Loucy (cell line): ENCODE results near the gene GABRG3.

Experiments
- H2AFZ ChIP-seq: fragments of 200-600 bp; sonication (generic); 2 replicates; pipeline ENCODE4 v1.6.0; 2016; ENCODE audit warnings: antibody characterized with exemption, mild to moderate bottlenecking, low read length, moderate library complexity
- H3F3A ChIP-seq: fragments of 200-600 bp; 2 replicates; pipeline ENCODE4 v1.6.0; 2016; ENCODE audit warnings: antibody characterized with exemption, low read depth, mild to moderate bottlenecking
- H3K27me3 ChIP-seq: fragments of 200-600 bp; sonication (generic); 2 replicates; pipeline ENCODE4 v1.6.1; 2014; ENCODE audit warnings: low read length, mild to moderate bottlenecking; ENCODE audit not compliant: insufficient read depth, poor library complexity, severe bottlenecking
- H3K36me3 ChIP-seq: fragments of 200-600 bp; sonication (generic); 2 replicates; pipeline ENCODE4 v1.6.1; 2016; ENCODE audit warnings: low read length; ENCODE audit not compliant: insufficient read depth
- H3K4me1 ChIP-seq: fragments of 200-600 bp; sonication (generic); 2 replicates; pipeline ENCODE4 v1.5.1; 2014; ENCODE audit warnings: low read length, mild to moderate bottlenecking; ENCODE audit not compliant: insufficient read depth, poor library complexity, severe bottlenecking
- H3K4me2 ChIP-seq: fragments of 200-600 bp; sonication (generic); 2 replicates; pipeline ENCODE4 v1.6.0; 2014; ENCODE audit warnings: antibody characterized with exemption, low read length, low read depth, mild to moderate bottlenecking; ENCODE audit not compliant: poor library complexity, severe bottlenecking
- H3K4me3 ChIP-seq: fragments of 200-600 bp; sonication (generic); 2 replicates; pipeline ENCODE4 v1.5.1; 2014; ENCODE audit warnings: low read length, mild to moderate bottlenecking, mixed read lengths; ENCODE audit not compliant: poor library complexity, severe bottlenecking
- H3K79me2 ChIP-seq: fragments of 200-600 bp; sonication (generic); 2 replicates; pipeline ENCODE4 v1.6.1; 2014; ENCODE audit warnings: low read length; ENCODE audit not compliant: insufficient read depth
- H3K9ac ChIP-seq: fragments of 200-600 bp; sonication (generic); 2 replicates; pipeline ENCODE4 v1.6.0; 2014; ENCODE audit warnings: mild to moderate bottlenecking, low read depth, low read length, moderate library complexity; ENCODE audit not compliant: poor library complexity, severe bottlenecking
- H3K9me2 ChIP-seq: fragments of 200-600 bp; sonication (generic); replicated peaks from 2 replicates; pipeline ENCODE4 v1.6.1; 2016; ENCODE audit warnings: low read depth, low read length, mixed read lengths
- H3K9me3 ChIP-seq: fragments of 200-600 bp; sonication (generic); 2 replicates; pipeline ENCODE4 v1.6.1; 2014; ENCODE audit warnings: mild to moderate bottlenecking, antibody characterized with exemption, low read length, low read depth; ENCODE audit not compliant: insufficient read depth
- H4K20me1 ChIP-seq: fragments of 200-600 bp; sonication (generic); 2 replicates; pipeline ENCODE4 v1.6.0; 2014; ENCODE audit warnings: antibody characterized with exemption, low read length, mild to moderate bottlenecking; ENCODE audit not compliant: insufficient read depth, poor library complexity, severe bottlenecking
- EZH2phosphoT487 ChIP-seq: fragments of 200-600 bp; IDR thresholded peaks from 2 replicates; pipeline ENCODE4 v1.6.1; 2018; ENCODE audit warnings: antibody characterized with exemption, mild to moderate bottlenecking, moderate library complexity, borderline replicate concordance
- TF ChIP-seq, protein P1 (sequence below): fragments of 200-600 bp; sonication (generic); conservative IDR thresholded peaks from 2 replicates; pipeline ENCODE4 v1.5.1; 2014; ENCODE audit warnings: mild to moderate bottlenecking, antibody characterized with exemption, low read length

The GABRG3 gene

DNA sequence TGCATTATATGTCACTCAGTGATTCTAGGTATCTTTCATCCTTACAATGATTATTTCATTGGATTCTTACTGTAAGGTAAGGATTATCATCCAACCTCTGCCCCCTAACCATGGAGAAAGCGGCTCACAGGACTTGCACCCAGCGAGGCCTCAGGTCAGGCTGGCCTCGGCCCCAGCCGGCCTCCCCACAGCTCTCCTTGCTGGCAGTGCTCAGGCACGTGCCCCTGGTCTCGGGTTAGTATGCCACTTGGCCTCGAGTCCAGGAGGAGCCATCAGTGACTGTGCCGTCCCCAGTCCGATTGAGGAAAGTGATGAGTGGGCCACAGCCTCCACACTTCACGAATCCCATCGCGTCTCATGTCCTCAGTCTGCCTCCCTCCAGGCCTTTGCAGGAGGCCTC is 35.7 kb upstream of the GABRG3 start:
- Histone ChIP-seq H3K27me3 (no peaks in the 10 kb centered on the region), H3K36me3 (no peaks in the 10 kb centered on the region), H3K4me2 (no peak overlapping the region), H4K20me1 (no peaks in the 10 kb centered on the region), H3K9ac (no peak overlapping the region), H3K79me2 (no peaks in the 10 kb centered on the region), H3K4me3 (no peak overlapping the region), H2AFZ (no peak overlapping the region), H3K9me2 (no peaks in the 10 kb centered on the region), H3K9me3 (no peaks in the 10 kb centered on the region; the same call in 1 of the 2 replicates), H3F3A (no peaks in the 10 kb centered on the region), H3K4me1 (no peaks in the 10 kb centered on the region)
- TF ChIP-seq EZH2phosphoT487 = no peak
- TF ChIP-seq, protein P1, sequence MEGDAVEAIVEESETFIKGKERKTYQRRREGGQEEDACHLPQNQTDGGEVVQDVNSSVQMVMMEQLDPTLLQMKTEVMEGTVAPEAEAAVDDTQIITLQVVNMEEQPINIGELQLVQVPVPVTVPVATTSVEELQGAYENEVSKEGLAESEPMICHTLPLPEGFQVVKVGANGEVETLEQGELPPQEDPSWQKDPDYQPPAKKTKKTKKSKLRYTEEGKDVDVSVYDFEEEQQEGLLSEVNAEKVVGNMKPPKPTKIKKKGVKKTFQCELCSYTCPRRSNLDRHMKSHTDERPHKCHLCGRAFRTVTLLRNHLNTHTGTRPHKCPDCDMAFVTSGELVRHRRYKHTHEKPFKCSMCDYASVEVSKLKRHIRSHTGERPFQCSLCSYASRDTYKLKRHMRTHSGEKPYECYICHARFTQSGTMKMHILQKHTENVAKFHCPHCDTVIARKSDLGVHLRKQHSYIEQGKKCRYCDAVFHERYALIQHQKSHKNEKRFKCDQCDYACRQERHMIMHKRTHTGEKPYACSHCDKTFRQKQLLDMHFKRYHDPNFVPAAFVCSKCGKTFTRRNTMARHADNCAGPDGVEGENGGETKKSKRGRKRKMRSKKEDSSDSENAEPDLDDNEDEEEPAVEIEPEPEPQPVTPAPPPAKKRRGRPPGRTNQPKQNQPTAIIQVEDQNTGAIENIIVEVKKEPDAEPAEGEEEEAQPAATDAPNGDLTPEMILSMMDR = no peak

DNA sequence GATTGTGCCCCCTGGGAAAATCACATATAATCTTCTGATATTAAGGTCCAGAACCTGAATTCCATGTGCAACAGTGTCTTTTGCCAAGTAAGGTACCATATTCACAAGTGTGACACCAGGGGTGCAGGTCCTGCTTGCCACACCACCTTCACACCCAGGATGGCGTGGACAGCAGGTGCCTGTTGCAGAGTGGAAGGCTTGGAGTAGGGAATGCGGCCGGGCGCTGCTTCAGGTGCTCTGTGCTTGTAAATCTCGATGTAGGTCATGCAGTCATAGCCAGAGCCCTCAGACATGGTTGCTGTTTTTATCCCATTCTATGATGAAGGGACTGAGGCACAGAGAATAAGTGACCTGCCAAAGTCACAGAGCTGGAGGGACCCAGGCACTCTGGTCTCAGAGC is 34.5 kb upstream of the GABRG3 start:
- Histone ChIP-seq H3K4me3 (no peak overlapping the region), H3K4me1 (no peaks in the 10 kb centered on the region), H2AFZ (no peak overlapping the region), H4K20me1 (no peaks in the 10 kb centered on the region), H3K27me3 (no peaks in the 10 kb centered on the region), H3K9me2 (no peaks in the 10 kb centered on the region), H3K9ac (no peak overlapping the region), H3K4me2 (no peak overlapping the region), H3F3A (no peaks in the 10 kb centered on the region), H3K36me3 (no peaks in the 10 kb centered on the region), H3K9me3 (peaks cover 4% of the 10 kb centered on the region; the same call in 1 of the 2 replicates), H3K79me2 (no peaks in the 10 kb centered on the region)
- no peak for TF ChIP-seq EZH2phosphoT487
- TF ChIP-seq, protein P1 = no peak

DNA sequence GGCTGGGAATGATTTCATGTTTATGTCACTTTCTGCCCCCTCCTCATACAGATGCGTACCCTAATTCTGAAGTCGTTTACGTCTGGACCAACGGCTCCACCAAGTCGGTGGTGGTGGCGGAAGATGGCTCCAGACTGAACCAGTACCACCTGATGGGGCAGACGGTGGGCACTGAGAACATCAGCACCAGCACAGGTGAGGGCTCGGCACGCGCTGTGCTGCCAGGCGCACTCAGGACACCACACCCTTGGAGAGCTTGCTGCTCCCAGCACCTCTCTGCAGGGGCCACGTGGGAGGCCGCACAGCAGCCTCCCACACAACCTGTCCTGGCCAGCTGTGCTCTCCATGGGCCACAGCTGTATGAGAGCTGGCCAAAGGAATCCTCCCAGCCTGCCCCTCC is 33.8 kb upstream of the GABRG3 start:
- H3K9me2 ChIP-seq = no peaks in the 10 kb centered on the region
- H3K4me1 ChIP-seq = no peaks in the 10 kb centered on the region

More for the DNA sequence above, 33.8 kb upstream of the GABRG3 start:
- H2AFZ ChIP-seq = no peak overlapping the region
- H3K27me3 ChIP-seq = no peaks in the 10 kb centered on the region
- H3F3A ChIP-seq = no peaks in the 10 kb centered on the region
- no peaks in the 10 kb centered on the region for H3K79me2 ChIP-seq
- H3K36me3 ChIP-seq = no peaks in the 10 kb centered on the region
- H3K9me3 ChIP-seq = peaks cover 4% of the 10 kb centered on the region; the same call in 1 of the 2 replicates
- no peak overlapping the region for H3K4me2 ChIP-seq
- no peak overlapping the region for H3K9ac ChIP-seq
- no peaks in the 10 kb centered on the region for H4K20me1 ChIP-seq
- H3K4me3 ChIP-seq = no peak overlapping the region
- TF ChIP-seq, protein P1 = no peak
- TF ChIP-seq EZH2phosphoT487 = no peak
